H1 (cell line): ENCODE measurements around the gene CDK15. TPM values are rescaled to one million over a fixed set of nuclear protein-coding genes. Genes with fewer than 3 reads are reported as not detected.

Source experiments
- RFX5 ChIP-seq: IDR thresholded peaks from 2 replicates; pipeline ENCODE4 v1.6.1; 2011; ENCODE audit warnings: low read depth, low read length, improper control_type of control experiment, borderline replicate concordance
- SIRT6 ChIP-seq: IDR thresholded peaks from one replicate; pipeline ENCODE4 v1.7.1; 2012; ENCODE audit warnings: low read length, inconsistent platforms
- SUZ12 ChIP-seq: fragments of 200-600 bp; sonication (generic); IDR thresholded peaks from 2 replicates; pipeline ENCODE4 v1.6.1; 2012; ENCODE audit warnings: mild to moderate bottlenecking, inconsistent platforms, low read length, moderate library complexity, mixed read lengths
- TAF1 ChIP-seq: IDR thresholded peaks from 2 replicates; pipeline ENCODE4 v1.6.1; 2011; ENCODE audit warnings: mild to moderate bottlenecking, low read depth, low read length
- polyA plus RNA-seq, 7 experiments: library from polyadenylated mRNA; depleted of rRNA in 3 of 7; stranded (reverse) in 5 of 7; unstranded in 2 of 7; fragments of >200 nt in 5 of 7; fragments of 200-250 nt in 2 of 7; gene quantifications; 1 replicate in 5 of 7; 2 replicates in 1 of 7; 4 replicates in 1 of 7; pipeline versions ENCODE4 v1.2.1 to v1.2.3, GENCODE V29; 2011 to 2013; ENCODE audit warnings: missing spikeins in 2 of 7, mixed read lengths in 2 of 7
- total RNA-seq: library from RNA; stranded (reverse); fragmentation: NEBNext Ultra II Directional; extraction: Animal tissue kit (Norgen Biotek cat#: 25700); gene quantifications from 2 replicates; pipeline ENCODE4 v1.2.1, GENCODE V29; 2021
- TF ChIP-seq, protein P1 (sequence below): IDR thresholded peaks from 2 replicates; pipeline ENCODE4 v1.6.1; 2012; ENCODE audit warnings: inconsistent platforms

The CDK15 gene
- total and polyA plus RNA-seq, 2 of the 8 experiments (the other 6 are each of a cell fraction or from before 2014, with no cell fraction given), result 0.03 TPM; not detected in 1

DNA sequence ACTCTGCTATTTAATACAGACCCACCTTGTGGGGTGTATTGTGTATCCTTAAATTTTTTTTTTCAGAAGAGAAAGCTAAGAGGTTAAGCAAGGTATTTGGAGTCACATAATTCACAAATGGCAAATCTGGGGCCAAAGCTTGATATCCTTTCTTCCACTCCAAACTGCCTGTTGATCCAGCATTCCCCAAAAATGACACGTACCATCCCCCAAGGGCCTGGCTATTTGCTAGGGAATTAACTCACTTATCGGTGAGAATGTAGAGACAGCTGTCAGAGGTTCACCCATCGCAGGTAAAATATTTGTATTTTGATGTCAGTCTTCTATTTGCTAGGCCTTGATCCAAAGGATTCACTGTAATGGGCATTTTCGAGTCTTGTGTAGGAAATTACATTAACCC lies 123.7 kb downstream of the CDK15 start (continued):
- TF ChIP-seq, protein P1, sequence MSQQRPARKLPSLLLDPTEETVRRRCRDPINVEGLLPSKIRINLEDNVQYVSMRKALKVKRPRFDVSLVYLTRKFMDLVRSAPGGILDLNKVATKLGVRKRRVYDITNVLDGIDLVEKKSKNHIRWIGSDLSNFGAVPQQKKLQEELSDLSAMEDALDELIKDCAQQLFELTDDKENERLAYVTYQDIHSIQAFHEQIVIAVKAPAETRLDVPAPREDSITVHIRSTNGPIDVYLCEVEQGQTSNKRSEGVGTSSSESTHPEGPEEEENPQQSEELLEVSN, result no peak
- TF ChIP-seq TAF1, result no peak
- no peak for TF ChIP-seq SUZ12
- TF ChIP-seq RFX5, result no peak
- TF ChIP-seq SIRT6, result no peak
